ENCODE measurements around the gene C2orf81.
A peak's percentile ranks its signal among the peaks of the same experiment; 100 is the strongest.

The C2orf81 gene

GRCh38 chr2:74387346-74387745 is 34.1 kb downstream of the C2orf81 start:
- no peak for DNase-seq

DNA sequence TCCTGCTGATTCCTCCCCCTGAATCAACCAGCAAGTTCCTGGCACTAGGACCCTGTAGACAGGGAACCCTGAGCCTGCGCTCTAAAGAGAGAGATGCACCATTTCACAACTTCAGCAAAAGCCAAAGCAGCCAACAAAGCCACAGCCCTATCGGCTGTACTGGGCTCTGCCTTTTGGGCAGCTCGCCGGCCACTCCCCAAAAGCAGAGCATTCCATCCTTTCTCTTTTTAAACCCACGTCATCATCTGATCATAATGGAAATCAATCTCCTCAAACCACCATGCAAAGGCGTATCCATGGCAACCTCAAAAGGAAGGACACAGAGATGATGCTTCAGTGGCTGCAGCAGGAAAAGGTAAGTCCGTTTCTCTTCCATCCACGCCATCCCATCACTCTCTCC is 36.0 kb downstream of the C2orf81 start:
- no peak for DNase-seq

DNA sequence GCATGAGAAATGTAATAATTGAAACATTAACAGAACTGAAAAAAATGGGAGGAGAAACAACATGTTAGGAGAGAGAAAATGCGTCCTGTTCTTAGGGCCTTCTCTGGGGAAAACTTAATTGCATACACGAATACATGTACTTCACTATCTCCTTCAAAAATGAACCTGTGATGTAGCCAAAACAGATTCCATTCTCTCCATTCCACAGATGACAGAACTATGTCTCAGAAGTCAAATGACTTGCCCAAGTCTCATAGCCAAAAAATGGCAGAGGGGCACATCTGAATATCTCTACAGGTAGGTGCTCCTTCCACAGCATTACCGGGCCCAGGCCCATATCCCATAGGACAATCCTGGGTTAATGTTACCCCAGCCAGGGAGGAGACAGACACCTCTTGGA is 37.4 kb downstream of the C2orf81 start:
- DNase-seq: no peak

DNA sequence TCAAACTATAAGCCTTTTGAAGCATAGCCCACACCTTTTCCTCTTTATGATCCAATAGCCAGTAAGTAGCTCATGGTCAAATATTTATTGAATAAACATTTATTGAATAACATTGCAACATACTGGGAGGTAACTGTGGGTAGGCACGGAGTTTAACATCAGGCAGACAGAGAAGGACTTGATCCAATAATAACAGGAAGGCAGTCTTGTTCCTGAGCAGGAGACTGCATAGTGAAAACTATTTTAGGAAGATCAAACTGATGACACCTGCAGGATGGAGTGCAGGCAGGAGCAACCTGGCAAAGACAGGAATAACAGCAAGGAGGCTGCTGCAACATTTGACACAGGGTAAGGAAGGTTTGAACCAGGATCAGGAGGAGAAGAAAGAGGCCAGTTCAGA is 38.2 kb downstream of the C2orf81 start:
- no peak for DNase-seq

- no peak for DNase-seq
Measured at GRCh38 chr2:74381751-74382150, 39.7 kb downstream of the C2orf81 start.

- no peak for DNase-seq
Measured at GRCh38 chr2:74379851-74380789, 41.3 kb downstream of the C2orf81 start, which contains the start of gene DCTN1. DCTN1 (minus strand) TSS chr2:74380311; CDS start chr2:74380037, 274 bp downstream.

DNA sequence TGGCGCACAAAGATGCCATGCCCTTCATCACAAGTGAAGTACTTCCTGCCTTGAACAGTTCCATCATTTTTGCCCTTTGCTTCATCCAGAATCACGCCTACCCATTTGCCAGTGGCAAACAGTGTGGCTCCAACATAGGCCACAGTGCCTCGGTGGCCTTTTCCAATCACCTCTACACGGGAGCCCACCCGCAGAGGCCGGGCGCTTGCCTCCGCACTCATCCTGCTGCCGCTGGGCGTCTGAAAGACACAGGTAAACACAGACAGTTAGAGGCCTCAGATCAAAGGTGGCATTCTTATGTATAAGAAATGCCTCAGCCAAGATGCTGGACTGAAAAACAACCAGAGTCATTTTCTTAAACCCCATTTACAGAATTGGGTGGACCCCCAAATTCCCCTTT is 43.4 kb downstream of the C2orf81 start:
- no peak for DNase-seq

- no peak for DNase-seq
Measured at GRCh38 chr2:74375838-74376237, 45.6 kb downstream of the C2orf81 start.

GRCh38 chr2:74374509-74375205 is 46.8 kb downstream of the C2orf81 start:
- peak; percentile 33 for DNase-seq

DNA sequence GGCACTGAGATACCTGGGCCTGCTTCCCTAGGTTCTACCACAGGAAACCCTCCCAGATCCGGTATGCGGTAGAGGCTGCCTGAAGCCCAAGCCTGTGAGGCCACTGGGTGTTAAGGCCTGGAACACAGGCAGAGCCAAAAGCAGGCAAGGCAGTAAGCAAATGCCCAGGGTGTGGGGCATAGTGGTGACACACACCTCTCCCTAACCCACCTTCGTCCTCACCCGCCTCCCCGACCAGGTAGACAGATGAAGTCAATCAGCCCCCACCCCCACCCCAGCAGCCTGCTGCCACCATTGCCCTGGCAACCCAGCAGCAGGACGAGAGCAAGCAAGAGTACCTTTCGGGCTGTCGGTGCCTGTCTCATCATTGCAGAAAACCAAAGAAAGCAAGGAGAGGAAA is 47.4 kb downstream of the C2orf81 start:
- no peak for DNase-seq

DNA sequence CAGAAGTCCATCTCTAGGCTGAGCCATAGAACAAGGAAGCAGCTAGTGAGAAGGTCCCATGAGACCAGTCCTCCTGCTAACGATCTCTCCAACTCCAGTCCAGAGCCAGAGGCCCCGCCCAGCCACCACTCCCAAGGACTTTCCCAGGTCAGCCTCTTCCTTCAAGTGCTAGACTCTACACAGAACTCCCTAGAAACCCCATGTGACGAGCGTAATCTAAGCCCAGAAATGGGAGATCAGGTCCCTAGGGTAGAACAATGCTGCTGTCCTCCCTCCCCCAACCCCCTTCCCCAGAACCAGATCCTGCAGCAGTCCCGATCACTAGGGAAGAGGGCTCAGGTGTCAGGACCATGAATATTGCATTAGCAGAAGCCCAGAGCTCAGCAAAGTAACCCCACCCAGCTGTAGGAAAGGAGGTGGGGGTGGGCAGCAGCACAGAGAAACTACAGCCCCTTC is 48.2 kb downstream of the C2orf81 start:
- no peak for DNase-seq

DNA sequence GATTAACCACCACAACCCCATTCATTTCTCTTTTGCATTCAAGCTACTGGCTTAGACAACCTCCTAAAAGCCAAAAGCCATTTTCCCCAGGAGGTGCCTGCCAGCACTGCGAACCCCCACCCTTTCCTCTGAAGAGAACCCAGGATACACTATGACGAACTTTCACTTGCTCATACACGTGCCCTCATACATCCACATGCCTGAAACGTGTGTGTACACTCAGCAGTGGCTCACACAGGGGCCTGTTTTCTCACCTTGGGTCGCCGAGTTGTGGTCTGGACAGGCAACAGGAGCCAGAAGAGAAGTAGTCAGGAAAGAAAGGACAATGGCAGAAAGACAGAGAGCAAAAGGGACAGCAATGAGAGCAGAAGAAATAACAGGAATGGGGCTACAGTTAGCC is 48.7 kb downstream of the C2orf81 start:
- DNase-seq: no peak

GRCh38 chr2:74371421-74371820 is 50.0 kb downstream of the C2orf81 start:
- DNase-seq: no peak

DNA sequence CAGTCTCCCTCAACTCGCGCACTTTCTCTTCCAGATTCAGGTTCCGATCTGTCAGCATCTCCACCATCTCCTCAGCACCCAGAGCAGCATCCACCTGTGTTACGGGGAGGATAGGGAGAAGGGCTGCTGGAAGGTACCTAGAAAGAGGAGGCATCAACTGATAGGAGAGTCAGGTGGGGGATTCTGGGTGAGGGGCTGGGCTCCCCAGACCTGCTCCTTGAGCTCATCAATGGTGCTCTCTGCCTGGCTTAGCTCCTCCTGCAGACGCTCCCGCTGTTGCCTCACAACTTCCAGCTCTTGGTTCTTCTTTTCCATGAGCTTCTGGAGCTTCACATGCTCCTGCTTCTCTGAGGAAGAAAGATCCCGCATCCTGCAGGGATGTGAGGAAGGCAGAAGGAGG is 51.4 kb downstream of the C2orf81 start:
- DNase-seq: no peak

DNA sequence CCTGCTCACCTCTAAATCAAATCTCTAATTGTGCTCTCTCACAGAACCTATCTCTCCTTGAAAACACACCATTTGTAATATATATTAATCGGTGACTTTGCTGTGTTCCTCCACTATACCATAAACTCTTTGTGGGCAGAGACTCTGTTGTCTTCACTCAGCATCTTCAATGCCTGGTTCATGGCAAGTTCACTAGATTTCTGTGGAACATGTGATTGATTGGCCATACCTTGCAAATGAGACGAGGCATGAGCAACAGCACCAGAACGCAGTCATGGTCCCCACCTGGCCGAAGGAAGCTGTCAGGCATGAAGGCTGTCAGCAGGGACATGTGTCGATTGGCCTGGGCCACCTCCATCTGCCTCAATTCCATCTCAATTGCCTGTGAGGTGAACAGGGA is 52.9 kb downstream of the C2orf81 start:
- DNase-seq: no peak

DNA sequence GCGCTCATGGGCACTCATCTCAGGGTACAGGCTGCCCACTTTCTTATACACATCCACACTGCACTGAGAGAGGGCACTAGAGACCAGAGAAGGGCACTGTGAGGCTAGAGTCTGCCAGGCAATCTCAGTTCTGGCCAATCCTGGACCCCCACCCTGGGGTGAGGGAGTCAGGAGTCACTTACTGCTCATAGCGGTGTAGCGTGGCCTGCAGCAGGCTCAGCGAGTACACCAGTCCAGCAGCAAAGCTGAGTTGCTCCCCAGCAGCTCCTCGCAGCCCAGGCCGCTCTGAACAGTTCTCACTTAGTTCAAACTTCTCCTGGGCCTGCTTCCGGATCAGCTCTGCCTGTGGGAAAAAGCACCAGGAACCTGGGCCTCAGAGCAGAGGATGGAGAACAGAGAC is 53.6 kb downstream of the C2orf81 start:
- no peak for DNase-seq

- no peak for DNase-seq
Measured at GRCh38 chr2:74366036-74366435, 55.4 kb downstream of the C2orf81 start.

DNA sequence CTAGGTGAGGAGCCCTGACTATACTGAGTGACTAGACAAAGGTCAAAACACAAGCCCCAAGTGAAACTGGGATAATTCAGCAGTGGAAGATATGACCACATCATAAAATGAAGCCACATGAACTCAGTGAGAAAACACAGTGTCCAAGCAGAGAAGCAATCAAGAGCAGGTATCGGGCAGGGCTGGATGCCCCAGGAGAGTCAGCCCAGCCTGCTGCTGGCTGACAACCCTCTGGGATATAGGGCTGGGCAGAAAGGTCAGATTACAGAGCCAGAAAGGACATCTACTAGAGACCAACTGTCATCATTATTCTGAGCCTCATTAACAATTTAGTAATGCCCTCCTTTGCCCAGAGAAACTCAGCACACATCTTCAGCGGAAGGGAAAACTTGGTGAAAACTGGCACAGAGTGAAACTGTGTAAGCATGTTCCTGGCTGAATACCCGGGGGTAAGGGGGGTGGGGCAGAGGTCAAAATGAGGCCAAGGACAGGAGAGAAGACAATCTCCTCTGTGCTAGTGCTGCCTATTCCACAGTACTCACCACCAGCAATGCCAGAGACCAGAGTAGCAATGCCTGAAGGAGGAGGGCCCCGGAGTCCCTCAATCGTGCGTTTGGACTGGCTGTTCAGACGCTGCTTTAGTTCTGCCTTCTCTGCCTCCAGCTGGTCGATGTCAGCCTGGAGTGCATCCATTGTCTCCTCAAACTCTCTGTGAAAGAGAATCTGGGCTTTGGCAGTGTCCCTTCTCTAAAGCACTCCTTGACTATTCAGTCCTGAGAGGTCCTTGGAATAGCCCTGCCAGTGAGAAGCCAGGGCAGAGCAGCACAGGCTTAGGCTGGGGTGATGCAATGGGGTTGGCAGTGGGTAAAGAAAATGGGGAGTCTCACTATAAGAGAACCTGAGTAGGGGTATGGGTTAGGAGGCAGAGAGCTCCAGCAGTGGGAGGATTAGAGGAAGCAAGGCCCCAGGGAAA is 56.6 kb downstream of the C2orf81 start:
- DNase-seq: no peak
